ENCODE data around the gene DGCR8.

The DGCR8 gene

DNA sequence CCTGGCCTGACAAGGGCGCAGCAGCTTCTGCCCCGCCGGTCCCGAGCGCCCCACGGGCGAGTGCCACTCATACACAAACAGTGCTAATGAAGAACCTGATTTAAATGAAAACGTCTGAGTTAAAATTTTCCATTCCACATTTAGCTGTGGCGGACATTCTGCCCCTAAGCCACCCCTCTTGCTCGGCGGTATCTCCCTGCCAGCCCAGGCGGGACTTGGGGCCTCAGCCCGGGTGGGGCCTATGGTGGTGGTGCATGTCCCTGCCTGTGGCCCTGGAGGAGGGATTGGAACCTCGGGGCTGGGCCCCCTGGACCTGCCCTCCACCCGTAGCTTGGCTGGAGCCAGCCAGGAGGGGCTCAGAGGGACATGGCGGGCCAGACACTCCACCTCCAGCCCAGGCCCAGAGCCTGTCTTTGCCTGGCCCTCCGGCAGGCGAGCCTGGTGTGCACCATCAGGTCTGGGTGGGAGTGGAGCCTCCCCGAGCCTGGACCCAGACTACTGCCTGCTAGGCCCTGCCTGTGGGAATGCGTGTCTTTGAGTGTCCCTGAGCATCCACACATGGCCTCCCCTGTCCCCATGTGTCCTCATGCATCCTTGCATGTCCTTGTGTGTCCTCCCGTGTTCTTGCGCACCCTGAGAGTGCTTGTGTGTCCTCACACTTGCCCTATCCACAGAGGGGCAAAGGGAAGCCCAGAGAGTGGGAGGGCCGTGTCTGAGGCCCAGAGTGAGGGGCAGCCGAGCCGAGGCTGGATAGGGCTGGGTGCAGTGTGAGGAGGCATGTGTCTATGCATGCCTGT lies 56.0 kb downstream of the DGCR8 start:
- no peak overlapping the region for H3K9ac ChIP-seq (ENCODE audit: insufficient read length)
- no peak overlapping the region for H3K27ac ChIP-seq
- no peak overlapping the region for H3K4me3 ChIP-seq
- TF ChIP-seq FOXP2 (optimal IDR thresholded peaks at IDR 0.05; ENCODE audit: control extremely low read depth, extremely low read length, insufficient read depth) = no peak
- TF ChIP-seq POLR2AphosphoS5 (IDR thresholded peaks at IDR 0.05; ENCODE audit: borderline replicate concordance, low read depth, low read length) = no peak
- TF ChIP-seq EZH2 (IDR thresholded peaks at IDR 0.05) = no peak
- no peaks in the 10 kb centered on the region for H3K9me3 ChIP-seq (ENCODE audit: low read depth, low read length)
- H3K36me3 ChIP-seq (ENCODE audit: insufficient read depth, low read length) = no peaks in the 10 kb centered on the region
- no peak for DNase-seq (ENCODE audit: low read depth, low spot score)

GRCh38 chr22:20136603-20136873 lies 56.5 kb downstream of the DGCR8 start:
- no peak for DNase-seq (ENCODE audit: low read depth, low spot score)

DNA sequence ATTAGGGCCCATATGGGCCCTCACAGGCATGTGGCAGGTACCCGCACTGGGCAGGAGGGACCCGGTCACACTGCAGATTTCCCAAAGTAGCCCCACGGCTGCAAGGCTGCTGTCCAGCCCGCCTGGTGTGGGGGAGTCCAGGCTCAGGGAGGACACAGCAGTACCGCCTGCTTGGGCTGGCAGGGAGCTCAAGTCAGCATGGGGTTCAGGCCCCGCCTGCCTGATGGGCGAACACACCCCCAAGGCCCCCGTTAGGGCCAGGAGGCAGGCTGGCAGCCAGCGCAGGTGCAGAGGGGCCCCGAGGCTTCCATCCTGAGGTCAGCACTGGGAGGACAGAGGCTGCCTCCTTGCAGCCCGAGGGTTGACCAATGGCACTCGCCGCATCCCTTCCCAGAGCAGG lies 57.1 kb downstream of the DGCR8 start:
- no peak overlapping the region for H3K9ac ChIP-seq (ENCODE audit: insufficient read length)
- H3K27ac ChIP-seq = no peak overlapping the region
- H3K36me3 ChIP-seq (ENCODE audit: insufficient read depth, low read length) = no peaks in the 10 kb centered on the region
- TF ChIP-seq EZH2 (IDR thresholded peaks at IDR 0.05) = no peak
- TF ChIP-seq FOXP2 (optimal IDR thresholded peaks at IDR 0.05; ENCODE audit: control extremely low read depth, extremely low read length, insufficient read depth) = no peak
- no peak for TF ChIP-seq POLR2AphosphoS5 (IDR thresholded peaks at IDR 0.05; ENCODE audit: borderline replicate concordance, low read depth, low read length)
- H3K4me3 ChIP-seq = no peak overlapping the region
- no peaks in the 10 kb centered on the region for H3K9me3 ChIP-seq (ENCODE audit: low read depth, low read length)
- no peak for DNase-seq (ENCODE audit: low read depth, low spot score)

More at GRCh38 chr22:20136603-20136873, 56.5 kb downstream of the DGCR8 start:
- Histone ChIP-seq H3K27ac (no peak overlapping the region), H3K36me3 (ENCODE audit: insufficient read depth, low read length) (no peaks in the 10 kb centered on the region), H3K9ac (ENCODE audit: insufficient read length) (no peak overlapping the region), H3K4me3 (no peak overlapping the region), H3K9me3 (ENCODE audit: low read depth, low read length) (no peaks in the 10 kb centered on the region)
- TF ChIP-seq FOXP2 (optimal IDR thresholded peaks at IDR 0.05; ENCODE audit: control extremely low read depth, extremely low read length, insufficient read depth) = no peak
- TF ChIP-seq EZH2 (IDR thresholded peaks at IDR 0.05) = no peak
- no peak for TF ChIP-seq POLR2AphosphoS5 (IDR thresholded peaks at IDR 0.05; ENCODE audit: borderline replicate concordance, low read depth, low read length)

DNA sequence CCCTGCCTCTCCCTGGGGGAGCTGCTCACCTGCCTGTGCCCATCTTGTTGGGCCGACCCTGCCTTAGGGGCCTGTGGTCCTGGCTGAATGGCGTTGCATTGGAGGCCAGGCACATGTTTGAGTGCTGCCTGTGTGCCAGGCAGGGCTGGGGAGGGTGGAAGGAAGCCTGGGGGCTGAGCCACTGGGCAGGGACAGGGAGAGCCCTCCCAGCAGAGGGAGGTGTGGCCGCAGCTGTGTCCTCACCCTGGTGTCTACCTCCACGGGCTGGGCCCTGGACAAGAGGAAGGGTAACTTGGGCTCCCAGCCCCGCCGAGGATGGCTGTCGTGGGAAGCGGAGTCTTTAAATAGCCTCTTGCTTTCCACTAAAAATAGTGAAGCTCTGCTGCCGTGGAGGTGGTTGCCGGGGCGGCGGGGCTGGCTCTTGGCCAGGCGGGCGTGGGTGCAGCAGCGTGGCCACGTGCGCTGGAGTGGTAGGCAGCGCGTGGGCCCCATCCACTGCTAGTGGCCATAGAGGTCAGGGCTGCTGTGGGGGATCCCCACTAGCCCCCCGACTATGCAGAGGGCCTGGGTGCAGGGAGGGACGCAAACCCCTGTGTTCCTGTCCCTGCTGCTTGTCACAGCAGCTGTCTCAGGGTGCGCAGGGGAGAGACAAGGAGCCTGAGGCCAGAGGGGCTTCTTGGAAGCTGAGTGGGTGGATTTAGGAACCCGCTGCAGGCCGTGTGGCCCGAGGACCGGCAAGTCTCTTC lies 57.8 kb downstream of the DGCR8 start:
- Histone ChIP-seq H3K4me3 (no peak overlapping the region), H3K9ac (ENCODE audit: insufficient read length) (no peak overlapping the region), H3K36me3 (ENCODE audit: insufficient read depth, low read length) (no peaks in the 10 kb centered on the region), H3K27ac (no peak overlapping the region), H3K9me3 (ENCODE audit: low read depth, low read length) (no peaks in the 10 kb centered on the region)
- TF ChIP-seq POLR2AphosphoS5 (IDR thresholded peaks at IDR 0.05; ENCODE audit: borderline replicate concordance, low read depth, low read length) = no peak
- no peak for TF ChIP-seq FOXP2 (optimal IDR thresholded peaks at IDR 0.05; ENCODE audit: control extremely low read depth, extremely low read length, insufficient read depth)
- no peak for TF ChIP-seq EZH2 (IDR thresholded peaks at IDR 0.05)
- DNase-seq (ENCODE audit: low read depth, low spot score) = no peak

- no peak overlapping the region for H3K9ac ChIP-seq (ENCODE audit: insufficient read length)
- TF ChIP-seq FOXP2 (optimal IDR thresholded peaks at IDR 0.05; ENCODE audit: control extremely low read depth, extremely low read length, insufficient read depth) (no peak), EZH2 (IDR thresholded peaks at IDR 0.05) (no peak), POLR2AphosphoS5 (IDR thresholded peaks at IDR 0.05; ENCODE audit: borderline replicate concordance, low read depth, low read length) (no peak)
- no peak overlapping the region for H3K4me3 ChIP-seq
- no peaks in the 10 kb centered on the region for H3K36me3 ChIP-seq (ENCODE audit: insufficient read depth, low read length)
- no peak overlapping the region for H3K27ac ChIP-seq
- no peaks in the 10 kb centered on the region for H3K9me3 ChIP-seq (ENCODE audit: low read depth, low read length)
- DNase-seq (ENCODE audit: low read depth, low spot score) = no peak
Observed at GRCh38 chr22:20138417-20138738, 58.3 kb downstream of the DGCR8 start.

- Histone ChIP-seq H3K4me3 (no peak overlapping the region), H3K27ac (no peak overlapping the region), H3K9ac (ENCODE audit: insufficient read length) (no peak overlapping the region), H3K9me3 (ENCODE audit: low read depth, low read length) (no peaks in the 10 kb centered on the region), H3K36me3 (ENCODE audit: insufficient read depth, low read length) (no peaks in the 10 kb centered on the region)
- TF ChIP-seq FOXP2 (optimal IDR thresholded peaks at IDR 0.05; ENCODE audit: control extremely low read depth, extremely low read length, insufficient read depth) (no peak), EZH2 (IDR thresholded peaks at IDR 0.05) (no peak), POLR2AphosphoS5 (IDR thresholded peaks at IDR 0.05; ENCODE audit: borderline replicate concordance, low read depth, low read length) (no peak)
- no peak for DNase-seq (ENCODE audit: low read depth, low spot score)
Observed at GRCh38 chr22:20138868-20139267, 58.8 kb downstream of the DGCR8 start.

GRCh38 chr22:20139391-20140106 lies 59.5 kb downstream of the DGCR8 start:
- Histone ChIP-seq H3K27ac (no peak overlapping the region), H3K9ac (ENCODE audit: insufficient read length) (no peak overlapping the region), H3K4me3 (no peak overlapping the region), H3K36me3 (ENCODE audit: insufficient read depth, low read length) (no peaks in the 10 kb centered on the region), H3K9me3 (ENCODE audit: low read depth, low read length) (no peaks in the 10 kb centered on the region)
- no peak for DNase-seq (ENCODE audit: low read depth, low spot score)
- TF ChIP-seq POLR2AphosphoS5 (IDR thresholded peaks at IDR 0.05; ENCODE audit: borderline replicate concordance, low read depth, low read length) (no peak), FOXP2 (optimal IDR thresholded peaks at IDR 0.05; ENCODE audit: control extremely low read depth, extremely low read length, insufficient read depth) (no peak)

GRCh38 chr22:20140107-20140445 lies 60.0 kb downstream of the DGCR8 start:
- Histone ChIP-seq H3K9me3 (ENCODE audit: low read depth, low read length) (no peaks in the 10 kb centered on the region), H3K4me3 (no peak overlapping the region), H3K36me3 (ENCODE audit: insufficient read depth, low read length) (no peaks in the 10 kb centered on the region), H3K27ac (no peak overlapping the region), H3K9ac (ENCODE audit: insufficient read length) (no peak overlapping the region)
- TF ChIP-seq POLR2AphosphoS5 (IDR thresholded peaks at IDR 0.05; ENCODE audit: borderline replicate concordance, low read depth, low read length) (no peak), EZH2 (IDR thresholded peaks at IDR 0.05) (no peak), FOXP2 (optimal IDR thresholded peaks at IDR 0.05; ENCODE audit: control extremely low read depth, extremely low read length, insufficient read depth) (no peak)
- DNase-seq (ENCODE audit: low read depth, low spot score) = no peak
